Measurements from ENCODE around the gene CWF19L2. TPM values are rescaled to one million over a fixed set of nuclear protein-coding genes. Genes with fewer than 3 reads are reported as not detected.

Gene CWF19L2
- polyA plus RNA-seq, 1 of the 3 experiments (the other 2 are of a cell fraction) = 0.74 TPM

DNA sequence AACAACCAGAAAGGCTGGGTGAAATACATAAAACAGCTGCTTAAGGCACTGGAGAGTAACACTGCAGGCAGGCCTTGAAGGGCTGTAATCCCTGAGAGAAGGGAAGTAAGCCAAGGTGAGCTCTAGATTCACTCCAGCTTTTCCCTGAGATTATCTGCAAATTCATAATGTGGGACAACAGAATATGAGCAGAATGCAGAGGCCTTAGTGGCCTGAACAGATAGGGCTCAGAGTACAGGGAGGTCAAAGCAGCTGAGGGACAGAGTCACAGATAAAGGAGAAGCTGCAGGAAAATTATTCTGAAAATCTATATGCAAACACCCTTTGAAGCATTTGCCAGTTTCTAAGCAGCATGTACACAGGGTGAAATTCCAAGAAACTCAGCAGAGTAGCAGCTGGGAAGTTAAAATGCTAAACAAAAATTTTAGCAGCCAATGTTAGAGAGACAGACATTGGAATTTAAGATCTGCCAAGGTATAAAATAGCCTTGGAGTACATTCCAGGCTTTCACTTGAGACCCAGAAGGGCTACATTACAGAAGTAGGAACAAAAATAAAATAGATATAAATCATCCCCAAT lies 48.1 kb upstream of the CWF19L2 start (continued):
- TF ChIP-seq FOSL2 (IDR thresholded peaks at IDR 0.05; ENCODE audit: borderline replicate concordance, low read depth) (no peak), ZBTB33 (IDR thresholded peaks at IDR 0.05; ENCODE audit: borderline replicate concordance, low read depth) (no peak), RXRA (IDR thresholded peaks at IDR 0.05; ENCODE audit: borderline replicate concordance, low read depth) (no peak), CTCF (IDR thresholded peaks at IDR 0.05) (no peak)

DNA sequence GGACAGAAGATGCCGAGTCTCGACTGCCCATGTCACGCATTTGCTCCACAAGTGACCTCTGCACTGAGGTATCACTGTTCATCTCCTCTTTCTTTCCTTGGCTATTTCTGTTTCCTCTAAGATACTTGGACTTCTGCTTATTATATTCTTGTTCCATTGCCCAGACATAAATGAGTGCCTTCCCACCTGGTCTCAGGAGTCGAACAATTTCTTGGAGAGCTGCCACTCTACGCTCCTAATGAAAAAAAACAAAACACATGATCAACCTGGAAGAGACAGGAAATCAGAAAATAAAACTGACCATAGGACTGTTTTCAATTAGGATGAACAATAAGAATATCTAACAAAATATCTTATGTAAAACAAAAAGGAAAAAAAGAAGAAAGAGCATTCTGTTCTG lies 47.4 kb upstream of the CWF19L2 start:
- H3K4me2 ChIP-seq = no peak overlapping the region
- H3K27me3 ChIP-seq (ENCODE audit: insufficient read depth) = no peaks in the 10 kb centered on the region
- H2AFZ ChIP-seq (ENCODE audit: low read depth) = no peak overlapping the region
- H3K9me2 ChIP-seq = no peaks in the 10 kb centered on the region
- no peaks in the 10 kb centered on the region for H3K9me3 ChIP-seq
- ChIA-PET CTCF (no interaction called here), POLR2A (no interaction called here)
- H3K4me3 ChIP-seq (ENCODE audit: low read depth in 2 of 2, low read length in 1 of 2) = no peak overlapping the region
- TF ChIP-seq EZH2phosphoT487 (IDR thresholded peaks at IDR 0.05; ENCODE audit: borderline replicate concordance, low read depth) (no peak), TCF12 (IDR thresholded peaks at IDR 0.05) (0 out of 2 replicates have a peak, but pooled peaks have one; percentile 4)
- H3K4me1 ChIP-seq (ENCODE audit: control insufficient read depth in 1 of 2, insufficient read depth in 2 of 2, low read depth in 1 of 2, low read length in 1 of 2) = no peaks in the 10 kb centered on the region; a peak in 1 of 4 replicates
- peaks cover 18 to 26% of the 10 kb centered on the region in 2 experiments for H3K36me3 ChIP-seq (replicated peaks in 1 of 2; ENCODE audit: control insufficient read depth in 1 of 2, insufficient read depth in 2 of 2, low read length in 1 of 2)
- H3K79me2 ChIP-seq (ENCODE audit: insufficient read depth) = no peaks in the 10 kb centered on the region
- no peak overlapping the region for H3K9ac ChIP-seq
- no peak for DNase-seq
- H4K20me1 ChIP-seq (ENCODE audit: insufficient read depth) = no peaks in the 10 kb centered on the region
- WGBS (ENCODE audit: low lambda C conversion rate) = 78% methylated on average over 5 of the region's 5 CpGs
- peak overlapping the region; percentile 3 to 67; a peak in 3 of 4 replicates for H3K27ac ChIP-seq (ENCODE audit: low read depth in 2 of 2, low read length in 1 of 2)
- no peaks in the 10 kb centered on the region for H3F3A ChIP-seq (replicated peaks; ENCODE audit: insufficient read depth)

GRCh38 chr11:107501713-107502112 lies 44.1 kb upstream of the CWF19L2 start:
- Histone ChIP-seq H3K9me3 (no peaks in the 10 kb centered on the region), H3K27ac (ENCODE audit: low read depth in 2 of 2, low read length in 1 of 2) (no peak overlapping the region), H3K36me3 (replicated peaks in 1 of 2; ENCODE audit: control insufficient read depth in 1 of 2, insufficient read depth in 2 of 2, low read length in 1 of 2) (peaks cover 11 to 24% of the 10 kb centered on the region in 2 experiments), H3K79me2 (ENCODE audit: insufficient read depth) (no peaks in the 10 kb centered on the region), H2AFZ (ENCODE audit: low read depth) (no peak overlapping the region), H3K9me2 (no peaks in the 10 kb centered on the region), H4K20me1 (ENCODE audit: insufficient read depth) (no peaks in the 10 kb centered on the region), H3K4me3 (ENCODE audit: low read depth in 2 of 2, low read length in 1 of 2) (no peak overlapping the region), H3F3A (replicated peaks; ENCODE audit: insufficient read depth) (no peaks in the 10 kb centered on the region), H3K9ac (no peak overlapping the region), H3K4me2 (no peak overlapping the region), H3K27me3 (ENCODE audit: insufficient read depth) (no peaks in the 10 kb centered on the region), H3K4me1 (ENCODE audit: control insufficient read depth in 1 of 2, insufficient read depth in 2 of 2, low read depth in 1 of 2, low read length in 1 of 2) (no peaks in the 10 kb centered on the region; a peak in 1 of 4 replicates)
- no peak for DNase-seq
- ChIA-PET POLR2A (no interaction called here), CTCF (interaction anchor here (1.4 kb wide), 1 partner anchor 27 kb away, joined by 3 read pairs; no protein-coding TSS in a partner anchor)
- 50% methylated on average over 1 of the region's 1 CpG for WGBS (ENCODE audit: low lambda C conversion rate)
- no peak for TF ChIP-seq NFIC (IDR thresholded peaks at IDR 0.05; ENCODE audit: borderline replicate concordance)
- TF ChIP-seq ZBTB33 (IDR thresholded peaks at IDR 0.05; ENCODE audit: borderline replicate concordance, low read depth) = no peak
- TF ChIP-seq GATA2 (CRISPR knock-in tag; IDR thresholded peaks at IDR 0.05) = no peak
- no peak for TF ChIP-seq EP300 (IDR thresholded peaks at IDR 0.05; ENCODE audit: borderline replicate concordance in 1 of 2, low read depth in 1 of 2, low read length in 1 of 2)
- TF ChIP-seq RCOR1 (IDR thresholded peaks at IDR 0.05; ENCODE audit: low read length) = no peak
- no peak for TF ChIP-seq MEF2A (IDR thresholded peaks at IDR 0.05; ENCODE audit: borderline replicate concordance, low read depth)
- TF ChIP-seq FOXM1 (IDR thresholded peaks at IDR 0.05; ENCODE audit: low read depth) = no peak
- no peak for TF ChIP-seq JUND (IDR thresholded peaks at IDR 0.05)
- no peak for TF ChIP-seq SIN3A (IDR thresholded peaks at IDR 0.05; ENCODE audit: borderline replicate concordance, low read depth, low read length)
- TF ChIP-seq POLR2AphosphoS5 (IDR thresholded peaks at IDR 0.05; ENCODE audit: low read depth, low read length) = no peak
- no peak for TF ChIP-seq EZH2phosphoT487 (IDR thresholded peaks at IDR 0.05; ENCODE audit: borderline replicate concordance, low read depth)
- TF ChIP-seq, protein P1, sequence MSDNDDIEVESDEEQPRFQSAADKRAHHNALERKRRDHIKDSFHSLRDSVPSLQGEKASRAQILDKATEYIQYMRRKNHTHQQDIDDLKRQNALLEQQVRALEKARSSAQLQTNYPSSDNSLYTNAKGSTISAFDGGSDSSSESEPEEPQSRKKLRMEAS (IDR thresholded peaks at IDR 0.05; ENCODE audit: low read depth) = no peak
- TF ChIP-seq, protein P2, sequence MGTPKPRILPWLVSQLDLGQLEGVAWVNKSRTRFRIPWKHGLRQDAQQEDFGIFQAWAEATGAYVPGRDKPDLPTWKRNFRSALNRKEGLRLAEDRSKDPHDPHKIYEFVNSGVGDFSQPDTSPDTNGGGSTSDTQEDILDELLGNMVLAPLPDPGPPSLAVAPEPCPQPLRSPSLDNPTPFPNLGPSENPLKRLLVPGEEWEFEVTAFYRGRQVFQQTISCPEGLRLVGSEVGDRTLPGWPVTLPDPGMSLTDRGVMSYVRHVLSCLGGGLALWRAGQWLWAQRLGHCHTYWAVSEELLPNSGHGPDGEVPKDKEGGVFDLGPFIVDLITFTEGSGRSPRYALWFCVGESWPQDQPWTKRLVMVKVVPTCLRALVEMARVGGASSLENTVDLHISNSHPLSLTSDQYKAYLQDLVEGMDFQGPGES (IDR thresholded peaks at IDR 0.05; ENCODE audit: low read depth, low read length) = no peak

Measured in SK-N-SH (cell line).